ENCODE measurements around the gene ORC3.
"Not testable (repeated sequence)": the region's sequence is repeated elsewhere in the genome, so short reads cannot be mapped to it uniquely, and the experiment has no call there.

Gene ORC3

GRCh38 chr6:87590990-87591389, 1.1 kb downstream of the ORC3 start:
- in situ Hi-C loops (cut with MboI; ENCODE audit: low sequenced_read_pairs) = no loop called here

- in situ Hi-C loops (cut with MboI; ENCODE audit: low sequenced_read_pairs) = no loop called here
These were observed 10.6 kb downstream of the ORC3 start for GRCh38 chr6:87600576-87600975.

GRCh38 chr6:87606199-87606598, 16.3 kb downstream of the ORC3 start:
- in situ Hi-C loops (cut with MboI; ENCODE audit: low sequenced_read_pairs) = no loop called here

- in situ Hi-C loops (cut with MboI; ENCODE audit: low sequenced_read_pairs) = no loop called here
These were observed 18.9 kb downstream of the ORC3 start for GRCh38 chr6:87608802-87609201.

- in situ Hi-C loops (cut with MboI; ENCODE audit: low sequenced_read_pairs) = not testable (repeated sequence)
These were observed 23.1 kb downstream of the ORC3 start for GRCh38 chr6:87613018-87613417.

- in situ Hi-C loops (cut with MboI; ENCODE audit: low sequenced_read_pairs) = no loop called here
These were observed 27.5 kb downstream of the ORC3 start for GRCh38 chr6:87617405-87617804.

- in situ Hi-C loops (cut with MboI; ENCODE audit: low sequenced_read_pairs) = no loop called here
These were observed 28.6 kb downstream of the ORC3 start for GRCh38 chr6:87618531-87618930.

GRCh38 chr6:87623248-87623647, 33.3 kb downstream of the ORC3 start:
- in situ Hi-C loops (cut with MboI; ENCODE audit: low sequenced_read_pairs) = no loop called here

- in situ Hi-C loops (cut with MboI; ENCODE audit: low sequenced_read_pairs) = no loop called here
These were observed 38.5 kb downstream of the ORC3 start for GRCh38 chr6:87628424-87628823.

- in situ Hi-C loops (cut with MboI; ENCODE audit: low sequenced_read_pairs) = no loop called here
These were observed 38.9 kb downstream of the ORC3 start for GRCh38 chr6:87628881-87629280.

- in situ Hi-C loops (cut with MboI; ENCODE audit: low sequenced_read_pairs) = no loop called here
These were observed 40.8 kb downstream of the ORC3 start for GRCh38 chr6:87630746-87631145.

- in situ Hi-C loops (cut with MboI; ENCODE audit: low sequenced_read_pairs) = no loop called here
These were observed 43.9 kb downstream of the ORC3 start for GRCh38 chr6:87633851-87634250.

- in situ Hi-C loops (cut with MboI; ENCODE audit: low sequenced_read_pairs) = no loop called here
These were observed 46.4 kb downstream of the ORC3 start for GRCh38 chr6:87636315-87636714.

- in situ Hi-C loops (cut with MboI; ENCODE audit: low sequenced_read_pairs) = no loop called here
These were observed 47.2 kb downstream of the ORC3 start for GRCh38 chr6:87637106-87637505.

- in situ Hi-C loops (cut with MboI; ENCODE audit: low sequenced_read_pairs) = no loop called here
These were observed 49.4 kb downstream of the ORC3 start for GRCh38 chr6:87639373-87639772.

- in situ Hi-C loops (cut with MboI; ENCODE audit: low sequenced_read_pairs) = no loop called here
These were observed 51.2 kb downstream of the ORC3 start for GRCh38 chr6:87641065-87641692.

GRCh38 chr6:87645080-87645479, 55.1 kb downstream of the ORC3 start:
- in situ Hi-C loops (cut with MboI; ENCODE audit: low sequenced_read_pairs) = no loop called here

- in situ Hi-C loops (cut with MboI; ENCODE audit: low sequenced_read_pairs) = no loop called here
These were observed 63.4 kb downstream of the ORC3 start for GRCh38 chr6:87653074-87653962.

GRCh38 chr6:87654122-87654521, 64.2 kb downstream of the ORC3 start:
- in situ Hi-C loops (cut with MboI; ENCODE audit: low sequenced_read_pairs) = no loop called here

- in situ Hi-C loops (cut with MboI; ENCODE audit: low sequenced_read_pairs) = no loop called here
These were observed 65.0 kb downstream of the ORC3 start for GRCh38 chr6:87654875-87655454.

- in situ Hi-C loops (cut with MboI; ENCODE audit: low sequenced_read_pairs) = no loop called here
These were observed 65.9 kb downstream of the ORC3 start for GRCh38 chr6:87655824-87656223.

- in situ Hi-C loops (cut with MboI; ENCODE audit: low sequenced_read_pairs) = no loop called here
These were observed 66.9 kb downstream of the ORC3 start for GRCh38 chr6:87656857-87657256.

All from HL-60/S4 (cell line).